NCI-H128 (cell line): ENCODE results near the gene ATF7.
"Not testable (repeated sequence)": the region's sequence is repeated elsewhere in the genome, so short reads cannot be mapped to it uniquely, and the experiment has no call there.

Source experiments
- DNase-seq: peaks from one replicate; lab custom pipeline; 2025; ENCODE audit not compliant: unreplicated experiment; lab: John Stamatoyannopoulos, UW

ATF7 gene

DNA sequence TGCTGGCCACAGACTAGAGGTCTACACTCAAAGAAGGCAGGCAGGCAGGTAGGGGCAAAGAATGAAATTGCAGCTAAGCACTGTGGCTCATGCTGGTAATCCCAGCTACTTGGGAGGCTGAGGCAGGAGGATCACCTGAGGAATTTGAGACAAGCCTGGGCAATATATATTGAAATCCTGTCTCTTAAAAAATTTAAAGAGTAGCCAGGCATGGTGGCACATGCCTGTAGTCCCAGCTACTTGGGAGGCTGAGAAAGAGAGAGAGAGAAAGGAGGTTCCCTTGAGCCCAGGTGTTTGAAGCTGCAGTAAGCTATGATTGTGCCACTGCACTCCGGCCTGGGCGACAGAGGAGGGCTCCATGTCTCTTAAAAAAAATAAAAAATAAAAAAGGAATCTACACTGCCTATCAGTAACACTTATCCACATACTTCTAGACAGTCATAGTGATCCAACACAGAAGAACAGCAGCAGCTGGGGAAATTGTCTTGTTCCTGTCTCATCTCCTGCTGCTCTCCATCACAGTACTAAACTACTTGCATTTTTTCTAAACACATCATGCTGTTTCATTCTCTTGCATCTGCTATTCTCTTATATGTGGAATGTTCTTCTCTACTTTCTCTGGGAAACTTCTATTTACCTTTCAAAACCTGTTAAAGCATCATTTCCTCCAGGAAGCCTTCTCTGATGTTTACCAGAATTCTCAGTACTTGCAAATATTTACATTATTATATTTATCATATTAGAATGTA lies 57.2 kb downstream of the ATF7 start:
- DNase-seq, result no peak

DNA sequence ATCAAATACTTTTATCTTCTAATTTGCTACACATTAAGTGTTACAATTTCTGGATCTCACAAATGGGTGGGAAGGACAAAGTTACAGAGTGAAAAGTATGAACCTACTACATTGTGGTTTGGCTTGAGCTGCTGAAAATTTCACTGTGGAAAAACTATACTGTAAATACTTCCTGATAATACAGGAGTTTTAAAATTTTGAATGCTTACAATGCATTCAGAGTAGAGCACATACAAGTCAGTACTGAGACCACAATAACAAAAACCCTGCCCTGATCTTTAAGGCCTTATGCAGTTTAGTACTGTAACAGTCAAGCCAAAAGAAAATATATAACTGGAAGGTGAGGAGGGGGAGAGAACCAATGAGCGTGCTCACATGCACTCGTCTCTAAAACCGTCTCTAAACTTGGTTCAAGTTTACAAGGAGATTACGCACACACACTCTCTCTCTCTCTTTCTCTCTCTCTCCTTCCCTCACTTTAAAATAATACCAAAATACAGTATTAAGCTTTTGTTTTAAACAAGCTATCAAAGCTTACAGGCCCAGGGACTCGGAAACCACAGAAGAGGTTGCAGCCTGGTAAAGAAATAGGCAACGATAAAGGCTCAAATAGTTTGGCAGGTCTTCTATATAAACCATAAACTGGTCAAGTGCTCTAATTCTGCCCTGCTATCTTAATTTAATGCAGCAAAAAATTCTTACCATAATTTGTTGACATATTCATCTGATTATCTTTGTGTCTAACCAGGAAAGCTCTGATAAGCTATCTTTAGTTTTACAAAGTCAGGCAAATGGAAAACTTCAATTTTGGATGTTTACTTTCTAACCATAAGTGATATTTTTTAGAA lies 58.0 kb downstream of the ATF7 start:
- no peak for DNase-seq

DNA sequence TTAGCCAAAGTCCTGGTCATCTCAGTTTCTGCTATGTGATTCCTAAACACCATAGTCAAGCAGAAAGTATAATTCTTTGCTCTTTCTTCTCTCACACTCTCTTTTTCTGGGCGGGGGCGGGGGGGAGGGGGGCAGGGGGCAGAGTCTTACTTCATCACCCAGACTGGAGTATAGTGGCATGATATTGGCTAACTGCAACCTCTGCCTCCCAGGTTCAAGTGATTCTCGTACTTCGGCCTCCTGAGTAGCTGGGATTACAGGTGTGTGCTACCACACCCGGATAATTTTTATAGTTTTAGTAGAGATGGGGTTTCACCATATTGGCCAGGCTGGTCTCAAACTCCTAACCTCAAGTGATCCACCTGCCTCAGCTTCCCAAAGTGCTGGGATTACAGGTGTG lies 60.8 kb downstream of the ATF7 start:
- not testable (repeated sequence) for DNase-seq

DNA sequence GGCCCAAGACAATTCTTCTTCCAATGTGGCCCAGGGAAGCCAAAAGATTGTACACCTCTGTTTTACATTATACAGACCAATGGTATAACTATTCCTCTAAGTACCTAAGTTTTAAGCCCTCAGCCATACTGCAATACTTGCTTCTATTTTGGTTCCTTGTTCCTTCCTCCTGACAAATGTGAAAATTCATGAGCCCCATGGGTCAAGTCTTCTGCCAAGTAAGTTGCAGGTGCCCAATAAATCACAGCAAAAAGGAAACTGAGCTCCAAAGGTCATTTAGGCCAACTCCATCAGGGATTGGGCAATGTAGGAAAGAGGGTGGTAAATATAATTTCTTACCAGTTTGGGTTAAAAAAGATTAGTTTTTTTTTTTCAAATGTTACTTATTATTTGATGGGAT lies 61.2 kb downstream of the ATF7 start:
- no peak for DNase-seq

DNA sequence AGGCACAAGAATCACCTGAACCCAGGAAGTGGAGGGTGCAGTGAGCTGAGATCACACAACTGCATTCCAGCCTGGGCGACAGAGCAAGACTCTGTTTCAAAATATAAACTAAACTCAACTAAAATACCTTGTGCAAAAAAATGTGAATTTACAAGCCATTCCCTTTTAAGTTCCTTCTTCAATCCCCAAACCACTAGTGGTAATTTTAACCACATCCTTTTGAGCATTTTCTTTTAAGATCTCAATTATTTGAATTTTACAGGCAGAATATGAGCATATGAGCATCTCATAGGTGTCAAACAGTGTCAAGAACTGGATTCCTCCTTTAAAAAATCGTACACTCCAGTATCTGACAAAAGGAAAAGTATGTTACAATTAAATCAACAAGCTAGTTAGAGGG lies 61.9 kb downstream of the ATF7 start:
- no peak for DNase-seq

DNA sequence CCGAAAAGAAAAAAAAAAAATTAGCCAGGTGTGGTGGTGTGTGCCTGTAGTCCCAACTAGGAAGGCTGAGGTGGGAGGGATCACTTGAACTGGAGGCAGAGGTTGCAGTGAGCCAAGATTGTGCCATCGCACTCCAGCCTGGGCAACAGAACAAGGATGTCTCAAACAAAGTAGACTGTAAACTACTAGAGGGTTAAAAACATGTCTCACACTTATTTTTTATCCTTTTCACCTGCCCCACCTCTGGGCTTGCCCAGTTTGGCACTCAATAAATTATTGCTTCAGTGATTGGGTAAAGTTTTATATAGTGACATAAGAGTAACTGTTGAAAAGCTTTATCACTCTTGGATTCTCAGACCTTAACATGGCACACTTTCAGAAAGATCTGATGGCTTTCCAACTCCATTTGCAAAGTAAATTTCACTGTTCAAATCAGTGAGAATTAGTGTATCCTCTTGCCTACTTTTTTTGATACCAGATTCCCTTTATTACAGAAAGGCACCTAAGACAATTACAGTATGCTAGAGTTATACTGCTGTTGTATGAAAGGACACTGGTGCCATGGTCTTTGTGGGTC lies 62.6 kb downstream of the ATF7 start:
- no peak for DNase-seq

DNA sequence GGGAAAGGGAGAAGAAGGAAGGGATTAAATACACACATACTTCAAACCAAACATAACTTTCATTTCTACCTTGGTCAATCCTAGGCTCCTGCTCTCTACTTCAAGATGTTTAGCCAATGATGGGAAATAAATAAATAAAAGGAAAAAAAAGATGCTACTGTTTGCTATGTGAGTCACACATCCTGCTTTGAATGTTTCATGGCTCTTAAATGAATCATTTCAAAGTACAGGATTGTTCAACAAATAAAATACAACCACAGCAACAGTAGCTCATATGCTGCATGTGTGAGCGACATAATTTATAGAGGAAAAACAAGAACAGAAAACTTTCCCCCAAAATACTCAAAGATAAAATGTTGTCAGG lies 64.6 kb downstream of the ATF7 start:
- no peak for DNase-seq

DNA sequence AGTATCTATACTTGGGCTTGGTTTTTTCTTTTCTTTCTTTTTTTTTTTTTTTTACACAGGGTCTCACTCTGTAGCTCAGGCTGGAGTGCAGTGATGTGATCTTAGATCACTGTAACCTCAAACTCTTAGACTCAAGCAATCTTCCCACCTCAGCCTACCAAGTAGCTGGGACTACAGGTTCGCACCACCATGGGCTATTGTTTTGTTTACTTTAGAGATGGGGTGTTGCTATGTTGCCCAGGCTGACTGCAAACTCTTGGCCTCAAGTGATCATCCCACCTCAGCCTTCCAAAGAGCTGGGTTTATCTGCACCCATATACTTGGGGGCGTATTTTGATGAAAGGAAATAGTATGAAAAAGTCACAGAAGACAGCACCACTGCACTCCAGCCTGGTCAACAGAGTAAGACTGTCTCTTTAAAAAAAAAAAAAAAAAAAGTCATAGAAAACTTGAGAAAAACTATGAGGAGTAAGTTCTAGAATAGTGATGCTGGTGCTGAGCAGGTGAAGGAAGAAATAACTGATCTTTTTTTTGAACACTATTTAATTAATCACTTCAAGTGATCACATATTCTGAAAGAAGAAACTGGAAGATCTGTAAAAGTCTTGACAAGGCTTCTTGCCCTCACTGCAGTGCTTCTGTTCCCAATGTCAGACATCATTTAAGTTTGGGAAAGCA lies 65.1 kb downstream of the ATF7 start:
- no peak for DNase-seq

DNA sequence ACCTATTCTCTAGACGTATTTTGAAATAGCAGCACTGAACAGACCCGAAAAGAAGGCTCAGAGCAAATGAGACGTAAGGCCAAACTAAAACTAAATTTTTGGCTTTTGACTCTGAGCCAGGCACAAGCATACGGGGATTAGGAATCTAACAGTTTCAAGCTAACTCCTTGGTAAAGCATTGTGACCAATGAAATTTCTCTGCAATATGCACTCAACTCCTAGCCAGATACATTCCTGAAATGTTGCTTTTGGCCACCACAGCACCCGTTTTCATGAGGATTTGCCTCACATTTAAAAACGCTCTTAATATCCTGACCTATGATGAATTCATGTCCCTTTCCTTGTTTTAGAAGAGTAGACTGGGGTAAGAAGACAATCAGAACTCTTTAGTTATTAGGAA lies 65.8 kb downstream of the ATF7 start:
- DNase-seq, result no peak

DNA sequence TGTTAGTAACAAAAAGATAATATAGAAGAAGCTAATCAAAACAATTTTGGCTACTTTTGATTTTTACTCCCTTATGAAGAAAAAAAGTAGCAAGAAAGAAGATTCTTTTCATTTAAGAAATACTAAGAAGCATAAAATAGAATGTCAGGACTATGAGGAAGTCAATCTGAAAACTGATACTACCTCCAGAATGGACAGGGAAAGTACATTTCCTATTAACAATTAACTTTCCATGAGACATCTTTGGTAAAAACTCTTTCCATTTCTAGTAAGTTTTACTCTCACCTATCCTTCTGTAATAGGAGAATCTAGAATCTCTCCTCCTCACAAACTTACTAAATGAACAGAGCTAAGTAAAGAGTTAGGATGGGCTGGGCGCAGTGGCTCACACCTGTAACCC lies 67.6 kb downstream of the ATF7 start:
- no peak for DNase-seq

DNA sequence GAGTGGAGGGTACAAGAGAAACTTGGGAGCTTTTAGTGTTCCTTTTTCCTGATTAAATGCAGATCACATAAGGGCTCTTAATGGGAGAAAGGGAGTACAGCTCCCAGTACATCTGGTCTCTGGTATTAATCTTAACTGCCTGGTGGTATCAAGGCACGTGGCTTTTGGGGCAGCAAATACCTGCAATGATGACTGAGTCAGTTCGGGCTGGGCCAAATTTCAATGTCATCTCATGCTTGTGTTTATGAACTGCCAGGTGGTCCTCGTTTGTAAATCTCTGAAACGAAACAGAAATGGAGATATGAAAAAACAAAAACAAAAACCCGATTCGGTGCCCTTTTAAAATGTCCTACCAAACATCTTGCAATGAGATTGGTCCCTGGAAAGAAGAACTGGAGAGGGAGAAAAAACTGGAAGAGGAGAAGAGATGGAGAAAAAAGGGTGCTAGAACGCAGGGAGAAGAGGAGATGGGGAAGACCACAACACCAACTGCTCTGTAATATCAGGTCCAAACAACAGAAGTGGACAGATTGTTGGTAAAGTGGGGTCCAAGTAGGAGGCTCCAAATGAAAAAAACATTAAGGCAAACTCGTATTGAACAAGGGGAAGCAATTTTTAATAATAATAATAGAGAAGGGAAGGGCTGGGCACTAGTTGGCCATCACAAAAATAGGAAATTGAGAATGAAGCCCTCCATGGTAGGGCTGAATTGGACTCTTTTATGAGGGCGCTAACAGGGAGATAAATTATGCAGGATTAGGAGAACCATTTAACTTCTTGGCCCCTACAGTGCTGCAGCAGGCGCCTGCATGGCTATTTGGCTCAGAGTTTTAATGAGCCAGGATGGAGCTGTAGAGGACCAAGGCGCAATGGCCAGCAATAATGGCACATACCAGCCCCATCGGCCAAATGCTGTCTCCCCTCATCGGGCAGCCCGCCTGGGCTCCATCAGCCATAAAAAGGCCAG lies 73.5 kb downstream of the ATF7 start:
- DNase-seq, result no peak

DNA sequence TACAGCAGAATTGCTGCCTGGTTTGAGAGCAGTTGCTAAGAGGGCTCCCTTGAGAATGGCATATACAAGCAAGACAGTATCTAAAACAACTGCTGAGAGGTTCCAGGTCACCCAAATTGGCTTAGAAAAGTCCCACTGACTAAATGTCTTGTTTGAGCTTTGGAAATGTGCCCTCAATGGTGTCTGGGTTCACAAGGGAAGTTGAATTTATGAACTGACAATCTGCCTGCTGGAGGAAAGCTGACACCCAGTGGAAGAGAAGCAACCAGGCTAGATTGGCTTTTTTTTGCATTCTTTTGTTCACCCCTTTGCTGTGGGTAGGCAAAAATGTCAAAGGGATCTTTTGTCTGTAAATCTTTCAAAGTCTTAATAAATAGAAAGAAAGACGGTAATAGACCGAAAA lies 74.3 kb downstream of the ATF7 start:
- DNase-seq, result no peak

DNA sequence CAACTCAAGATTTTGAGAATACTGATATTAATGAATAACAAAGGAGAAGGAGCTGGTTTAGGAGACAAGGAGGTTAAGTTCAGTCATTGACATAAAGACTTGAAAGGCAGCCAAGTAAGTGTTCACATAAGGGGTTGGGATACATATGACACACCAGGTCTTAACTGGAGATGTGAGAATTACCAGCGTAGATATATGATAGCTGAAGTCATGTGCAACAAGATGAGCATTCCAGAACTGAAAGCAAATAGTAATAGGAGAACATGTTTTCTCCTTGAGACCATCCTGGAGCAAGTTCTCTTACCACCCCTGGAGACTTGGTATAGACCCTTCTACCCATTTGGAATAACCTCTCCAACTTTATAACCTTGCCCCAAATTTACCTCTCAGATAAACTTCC lies 75.6 kb downstream of the ATF7 start:
- no peak for DNase-seq

DNA sequence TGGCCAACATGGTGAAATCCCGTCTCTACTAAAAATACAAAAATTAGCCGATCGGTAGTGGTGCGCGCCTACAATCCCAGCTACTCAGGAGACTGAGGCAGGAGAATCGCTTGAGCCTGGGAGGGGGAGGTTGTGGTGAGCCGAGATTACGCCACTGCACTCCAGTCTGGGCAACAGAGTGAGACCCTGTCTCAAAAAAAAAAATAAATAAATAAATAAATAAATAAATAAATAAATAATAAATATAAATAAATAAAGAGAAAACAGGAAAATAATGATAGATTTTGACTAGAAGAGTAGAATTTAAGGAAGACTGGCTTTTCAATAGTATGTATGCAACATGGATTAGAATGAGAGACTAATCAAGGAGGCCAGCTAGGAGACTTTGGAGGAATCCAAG lies 76.1 kb downstream of the ATF7 start:
- DNase-seq, result not testable (repeated sequence)

DNA sequence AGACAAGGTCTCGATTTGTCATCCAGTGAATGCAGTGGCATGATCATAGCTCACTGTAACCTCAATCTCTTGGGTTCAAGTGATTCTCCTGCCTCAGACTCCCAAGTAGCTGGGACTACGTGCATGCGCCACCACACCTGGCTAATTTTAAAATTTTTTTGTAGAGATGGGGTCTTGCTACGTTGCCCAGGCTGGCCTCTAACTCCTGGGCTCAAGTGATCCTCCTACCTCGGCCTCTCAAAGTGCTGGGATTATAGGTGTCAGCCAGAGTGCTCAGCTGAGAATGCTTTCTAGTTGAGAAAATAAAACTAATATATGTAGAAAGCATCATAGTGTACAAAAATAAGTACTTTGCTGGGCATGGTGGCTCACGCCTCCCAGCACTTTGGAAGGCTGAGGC lies 77.8 kb downstream of the ATF7 start:
- not testable (repeated sequence) for DNase-seq

DNA sequence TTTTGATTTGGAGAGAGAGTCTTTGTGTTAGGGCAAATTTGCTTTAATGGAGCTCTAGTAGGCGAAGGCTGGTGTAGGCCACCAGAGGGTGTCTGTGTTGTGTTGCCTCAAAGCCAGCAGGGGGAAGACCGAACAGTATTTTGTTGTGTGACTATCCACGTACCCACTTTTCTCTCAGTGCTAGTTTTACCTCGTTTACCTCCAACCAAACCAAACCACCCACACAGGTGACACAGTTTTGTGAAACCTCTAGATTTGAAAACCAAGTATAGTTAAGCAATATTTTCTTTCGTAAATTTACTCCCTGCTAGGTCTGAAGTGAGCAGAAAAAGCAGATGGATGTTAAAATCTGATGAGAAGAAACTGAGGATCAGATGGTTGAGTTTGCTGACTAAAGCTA lies 82.6 kb downstream of the ATF7 start:
- DNase-seq, result peak; percentile 8

DNA sequence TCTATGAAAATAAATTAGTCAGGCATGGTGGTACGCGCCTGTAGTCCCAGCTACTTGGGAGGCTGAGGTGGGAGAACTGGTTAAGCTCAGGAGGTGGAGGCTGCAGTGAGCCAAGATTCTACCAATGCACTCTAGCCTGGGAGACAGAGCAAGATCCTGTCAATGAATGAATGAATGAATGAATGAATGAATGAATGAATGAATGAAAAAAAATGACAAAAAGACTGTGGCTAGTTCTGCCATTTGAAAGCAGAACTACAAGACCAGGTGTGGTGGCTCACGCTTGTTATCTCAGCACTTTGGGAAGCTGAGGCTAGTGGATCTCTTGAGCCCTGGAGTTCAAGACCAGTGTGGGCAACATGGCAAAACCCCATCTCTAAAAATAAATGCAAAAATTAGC lies 86.7 kb downstream of the ATF7 start:
- DNase-seq, result no peak

DNA sequence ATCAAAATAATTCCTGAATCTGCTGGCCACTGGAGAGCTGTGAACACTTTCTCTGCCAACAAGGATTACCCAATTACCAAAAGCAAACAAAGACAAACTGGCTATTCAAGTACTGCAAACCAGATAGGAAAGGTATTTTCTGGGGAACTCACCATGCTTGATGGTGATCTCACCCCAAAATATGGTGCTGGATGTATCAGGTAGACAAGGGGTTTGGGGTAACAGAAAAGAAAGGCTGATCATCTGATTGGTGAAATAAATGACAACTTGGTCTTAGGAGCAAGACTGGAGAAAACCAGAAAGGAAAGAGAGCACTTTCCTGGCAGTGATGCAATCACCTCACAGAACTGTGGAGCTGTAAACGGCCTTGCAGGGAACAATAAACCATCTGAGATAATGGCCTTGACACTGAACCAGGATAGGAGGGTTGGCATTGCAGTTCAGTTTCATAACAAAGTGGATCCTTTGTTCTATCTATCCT lies 87.9 kb downstream of the ATF7 start:
- no peak for DNase-seq

DNA sequence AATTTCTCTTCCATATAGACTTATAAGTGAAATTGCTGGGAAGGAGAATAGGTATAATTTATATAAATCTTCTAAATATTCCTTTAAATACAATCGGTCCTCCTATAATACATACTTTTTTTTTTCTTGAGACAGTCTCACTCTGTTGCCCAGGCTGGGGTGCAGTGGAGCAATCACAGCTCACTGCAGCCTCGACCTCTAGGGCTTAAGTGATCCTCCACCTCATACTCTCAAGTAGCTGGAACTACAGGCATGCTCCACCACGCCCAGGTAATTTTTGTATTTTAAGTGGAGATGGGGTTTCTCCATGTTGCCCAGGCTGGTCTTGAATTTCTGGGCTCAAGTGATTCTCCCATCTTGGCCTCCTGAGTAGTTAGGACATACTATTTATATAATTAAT lies 89.2 kb downstream of the ATF7 start:
- DNase-seq, result no peak

DNA sequence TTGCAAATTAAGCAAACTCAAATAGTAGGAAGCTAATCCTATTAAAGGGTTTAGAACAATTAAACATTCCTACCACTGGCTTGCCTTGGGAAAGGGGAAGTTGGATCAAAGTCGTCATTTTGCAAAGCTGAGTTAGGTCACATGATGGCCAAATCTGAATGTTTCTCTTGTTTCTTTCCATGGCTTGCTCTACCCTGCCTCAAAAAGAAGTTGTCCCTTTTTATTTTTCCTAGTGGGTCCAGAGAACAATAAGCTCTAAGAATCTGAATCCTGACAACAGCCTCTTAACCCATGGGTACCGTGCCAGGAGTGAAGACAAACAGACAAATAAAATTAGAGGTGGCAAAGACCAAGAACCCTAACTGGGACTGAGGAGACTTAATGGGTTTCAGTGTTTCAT lies 92.7 kb downstream of the ATF7 start:
- no peak for DNase-seq
